Neural cell (in vitro differentiated cells): ENCODE data around the gene POU2F3.

Experiments
- CTCF ChIP-seq: fragments of 450-650 bp; IDR thresholded peaks from 2 replicates; pipeline ENCODE4 v1.5.1; 2014; ENCODE audit warnings: antibody characterized with exemption, mild to moderate bottlenecking, moderate library complexity; ENCODE audit not compliant: poor library complexity, severe bottlenecking
- EP300 ChIP-seq: fragments of 450-650 bp; conservative IDR thresholded peaks from 2 replicates; pipeline ENCODE4 v1.6.1; 2014; ENCODE audit warnings: antibody characterized with exemption, mild to moderate bottlenecking, moderate library complexity; ENCODE audit not compliant: poor library complexity, severe bottlenecking
- EZH2 ChIP-seq: fragments of 200-600, 300-800 bp; shearing (Covaris generic), sonication (generic); IDR thresholded peaks from 2 replicates; pipeline ENCODE4 v1.6.1; 2014; ENCODE audit warnings: antibody characterized with exemption, low read length, borderline replicate concordance, mild to moderate bottlenecking; ENCODE audit not compliant: insufficient read depth, poor library complexity, severe bottlenecking
- MXI1 ChIP-seq: fragments of 450-650 bp; conservative IDR thresholded peaks from 2 replicates; pipeline ENCODE4 v1.6.1; 2014; ENCODE audit warnings: antibody characterized with exemption, mild to moderate bottlenecking; ENCODE audit not compliant: poor library complexity, severe bottlenecking
- POLR2AphosphoS5 ChIP-seq: IDR thresholded peaks from 2 replicates; pipeline ENCODE4 v1.6.1; 2012
- RAD21 ChIP-seq: fragments of 450-650 bp; conservative IDR thresholded peaks from 2 replicates; pipeline ENCODE4 v1.6.1; 2014; ENCODE audit warnings: antibody characterized with exemption, mild to moderate bottlenecking, moderate library complexity
- REST ChIP-seq: IDR thresholded peaks from 2 replicates; pipeline ENCODE4 v1.6.1; 2012; ENCODE audit warnings: borderline replicate concordance
- SMC3 ChIP-seq: fragments of 450-650 bp; conservative IDR thresholded peaks from 2 replicates; pipeline ENCODE4 v1.6.1; 2014; ENCODE audit warnings: antibody characterized with exemption, mild to moderate bottlenecking, moderate library complexity; ENCODE audit not compliant: poor library complexity
- TAF1 ChIP-seq: IDR thresholded peaks from 2 replicates; pipeline ENCODE4 v1.6.1; 2012; ENCODE audit warnings: low read depth

GRCh38 chr11:120248551-120249278, 8.8 kb downstream of the POU2F3 start:
- TF ChIP-seq CTCF (no peak), EP300 (no peak), REST (no peak), EZH2 (no peak), POLR2AphosphoS5 (no peak), RAD21 (no peak), TAF1 (no peak), MXI1 (no peak), SMC3 (no peak)
